ENCODE measurements around the gene CNOT1.
"Not testable (repeated sequence)": the region's sequence is repeated elsewhere in the genome, so short reads cannot be mapped to it uniquely, and the experiment has no call there.

The CNOT1 gene

GRCh38 chr16:58492066-58492465 lies 137.6 kb downstream of the CNOT1 start:
- FAIRE-seq, result peak; percentile 40
- no peak for DNase-seq (ENCODE audit: insufficient read length, low spot score)

- FAIRE-seq; DNase-seq (ENCODE audit: insufficient read length, low spot score): not testable (repeated sequence)
Measured at GRCh38 chr16:58490539-58490938, 139.1 kb downstream of the CNOT1 start.

- DNase-seq (ENCODE audit: insufficient read length, low spot score) (no peak), FAIRE-seq (no peak)
Measured at GRCh38 chr16:58490065-58490464, 139.6 kb downstream of the CNOT1 start.

- no peak for FAIRE-seq
- no peak for DNase-seq (ENCODE audit: insufficient read length, low spot score)
Measured at GRCh38 chr16:58488531-58488930, 141.1 kb downstream of the CNOT1 start.

- peak; percentile 91 for DNase-seq (ENCODE audit: insufficient read length, low spot score)
- FAIRE-seq, result peak; percentile 97
Measured at GRCh38 chr16:58487566-58488351, 141.9 kb downstream of the CNOT1 start.

GRCh38 chr16:58485184-58485887 lies 144.3 kb downstream of the CNOT1 start:
- FAIRE-seq, result no peak
- DNase-seq (ENCODE audit: insufficient read length, low spot score), result no peak

GRCh38 chr16:58481931-58482330 lies 147.7 kb downstream of the CNOT1 start:
- DNase-seq (ENCODE audit: insufficient read length, low spot score) (no peak), FAIRE-seq (no peak)

GRCh38 chr16:58481226-58481869 lies 148.3 kb downstream of the CNOT1 start:
- FAIRE-seq (no peak), DNase-seq (ENCODE audit: insufficient read length, low spot score) (no peak)

- FAIRE-seq, result no peak
- DNase-seq (ENCODE audit: insufficient read length, low spot score), result no peak
Measured at GRCh38 chr16:58478427-58478826, 151.2 kb downstream of the CNOT1 start.

- FAIRE-seq (no peak), DNase-seq (ENCODE audit: insufficient read length, low spot score) (no peak)
Measured at GRCh38 chr16:58476791-58477190, 152.8 kb downstream of the CNOT1 start.

GRCh38 chr16:58475091-58475619 lies 154.5 kb downstream of the CNOT1 start:
- no peak for FAIRE-seq
- no peak for DNase-seq (ENCODE audit: insufficient read length, low spot score)

- DNase-seq (ENCODE audit: insufficient read length, low spot score), result no peak
- no peak for FAIRE-seq
Measured at GRCh38 chr16:58474296-58474695, 155.3 kb downstream of the CNOT1 start.

- DNase-seq (ENCODE audit: insufficient read length, low spot score) (no peak), FAIRE-seq (no peak)
Measured at GRCh38 chr16:58472827-58473226, 156.8 kb downstream of the CNOT1 start.

GRCh38 chr16:58472266-58472665 lies 157.4 kb downstream of the CNOT1 start:
- DNase-seq (ENCODE audit: insufficient read length, low spot score) (no peak), FAIRE-seq (no peak)

GRCh38 chr16:58471209-58471975 lies 158.2 kb downstream of the CNOT1 start:
- FAIRE-seq (peak; percentile 54), DNase-seq (ENCODE audit: insufficient read length, low spot score) (no peak)

All from HTR-8/SVneo (cell line).